Thyroid gland (tissue), 4 donors: Measurements from ENCODE around the gene PRODH. TPM values are rescaled to one million over a fixed set of nuclear protein-coding genes. Genes with fewer than 3 reads are reported as not detected.
"Not testable (repeated sequence)": the region's sequence is repeated elsewhere in the genome, so short reads cannot be mapped to it uniquely, and the experiment has no call there.

Source experiments
- DNase-seq, 2 donors: peaks; one replicate each; pipeline ENCODE4 v3.0.0-alpha.2; 2019
- H3K27ac ChIP-seq, 3 donors: fragments of 200-600 bp; sonication (generic); 1 replicate in 2 of 3; 2 replicates in 1 of 3; pipeline ENCODE4 v1.5.1; 2016 to 2019; ENCODE audit warnings: mild to moderate bottlenecking in 1 of 3, moderate library complexity in 1 of 3
- H3K27me3 ChIP-seq: fragments of 200-600 bp; sonication (generic); one replicate; pipeline ENCODE4 v1.5.1; 2019
- H3K36me3 ChIP-seq, 2 donors: fragments of 200-600 bp; sonication (generic); one replicate each; pipeline ENCODE4 v1.5.1; 2016 to 2019
- H3K4me1 ChIP-seq, 2 donors: fragments of 200-600 bp; sonication (generic); one replicate each; pipeline ENCODE4 v1.5.1; 2017 to 2019
- H3K4me3 ChIP-seq, 3 donors: fragments of 200-600 bp; sonication (generic); replicated peaks in 1 of 3; 1 replicate in 2 of 3; 2 replicates in 1 of 3; pipeline ENCODE4 v1.5.1; 2016; ENCODE audit warnings: mild to moderate bottlenecking in 1 of 3
- H3K9me3 ChIP-seq: fragments of 200-600 bp; sonication (generic); one replicate; pipeline ENCODE4 v1.5.1; 2017
- POLR2A ChIP-seq, 2 donors: fragments of 450-650 bp; IDR thresholded peaks; one replicate each; pipeline ENCODE4 v1.6.1; 2017; ENCODE audit warnings: antibody characterized with exemption in 2 of 2, mild to moderate bottlenecking in 2 of 2, moderate library complexity in 1 of 2
- WGBS, 2 donors: methylation state at CpG; one replicate each; pipeline ENCODE4 v1.1.5; 2017; 5-methylcytosine and 5-hydroxymethylcytosine counted together
- intact Hi-C: fragments of 100-400 bp; cut with DNase I; formaldehyde crosslinking; loops from one replicate; pipeline ENCODE4 v1.15.1; 2023
- total RNA-seq, 4 donors: library from RNA; depleted of rRNA; stranded (reverse); fragments of >200 nt; gene quantifications; one replicate each; pipeline ENCODE4 v1.2.3, GENCODE V29; 2016
- TF ChIP-seq, protein P1 (sequence below), 6 experiments: fragments of 200-600 bp in 3 of 6; fragments of 450-650 bp in 3 of 6; sonication (generic) in 3 of 6; IDR thresholded peaks; one replicate each; pipeline ENCODE4 v1.5.1; 2016 to 2019; ENCODE audit warnings: antibody characterized with exemption in 6 of 6, mild to moderate bottlenecking in 2 of 6, inconsistent platforms in 1 of 6, moderate library complexity in 1 of 6

Gene PRODH
- total RNA-seq, 4 donors from 2014 or later = 1.6 to 10.2 (median 5.2) TPM

DNA sequence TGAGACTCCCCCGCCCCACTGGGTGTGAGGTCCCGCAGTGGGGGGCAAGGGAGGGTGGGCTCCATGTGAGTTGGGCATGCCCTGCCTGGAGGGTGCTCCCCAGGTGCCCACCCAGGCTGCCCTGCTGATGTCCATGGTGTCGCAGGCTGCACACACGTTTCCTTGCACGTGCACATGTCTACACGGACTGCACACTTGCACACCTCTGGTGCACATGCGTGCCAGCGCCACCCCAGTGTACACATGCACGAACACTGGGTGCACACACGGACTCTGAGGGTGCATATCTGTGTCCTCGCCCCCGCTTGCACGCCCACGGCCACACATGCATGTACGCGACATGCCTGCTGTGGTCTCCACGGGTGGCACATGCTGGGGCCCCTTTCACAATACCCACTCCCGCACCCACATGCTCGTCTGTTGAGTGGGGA lies 35.2 kb upstream of the PRODH start:
- no peak for DNase-seq
- intact Hi-C loops = no loop called here
- no peak overlapping the region for H3K27ac ChIP-seq
- H3K27me3 ChIP-seq = no peaks in the 10 kb centered on the region
- TF ChIP-seq POLR2A (IDR thresholded peaks at IDR 0.05) = no peak
- TF ChIP-seq, protein P1, sequence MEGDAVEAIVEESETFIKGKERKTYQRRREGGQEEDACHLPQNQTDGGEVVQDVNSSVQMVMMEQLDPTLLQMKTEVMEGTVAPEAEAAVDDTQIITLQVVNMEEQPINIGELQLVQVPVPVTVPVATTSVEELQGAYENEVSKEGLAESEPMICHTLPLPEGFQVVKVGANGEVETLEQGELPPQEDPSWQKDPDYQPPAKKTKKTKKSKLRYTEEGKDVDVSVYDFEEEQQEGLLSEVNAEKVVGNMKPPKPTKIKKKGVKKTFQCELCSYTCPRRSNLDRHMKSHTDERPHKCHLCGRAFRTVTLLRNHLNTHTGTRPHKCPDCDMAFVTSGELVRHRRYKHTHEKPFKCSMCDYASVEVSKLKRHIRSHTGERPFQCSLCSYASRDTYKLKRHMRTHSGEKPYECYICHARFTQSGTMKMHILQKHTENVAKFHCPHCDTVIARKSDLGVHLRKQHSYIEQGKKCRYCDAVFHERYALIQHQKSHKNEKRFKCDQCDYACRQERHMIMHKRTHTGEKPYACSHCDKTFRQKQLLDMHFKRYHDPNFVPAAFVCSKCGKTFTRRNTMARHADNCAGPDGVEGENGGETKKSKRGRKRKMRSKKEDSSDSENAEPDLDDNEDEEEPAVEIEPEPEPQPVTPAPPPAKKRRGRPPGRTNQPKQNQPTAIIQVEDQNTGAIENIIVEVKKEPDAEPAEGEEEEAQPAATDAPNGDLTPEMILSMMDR (IDR thresholded peaks at IDR 0.05) = no peak
- 80 to 83% methylated on average over 15 to 16 of the region's 19 CpGs for WGBS, 2 donors
- H3K9me3 ChIP-seq = no peaks in the 10 kb centered on the region
- H3K36me3 ChIP-seq = no peaks in the 10 kb centered on the region
- no peak overlapping the region for H3K4me3 ChIP-seq
- peaks cover 0 to 4% of the 10 kb centered on the region in 2 donors for H3K4me1 ChIP-seq

DNA sequence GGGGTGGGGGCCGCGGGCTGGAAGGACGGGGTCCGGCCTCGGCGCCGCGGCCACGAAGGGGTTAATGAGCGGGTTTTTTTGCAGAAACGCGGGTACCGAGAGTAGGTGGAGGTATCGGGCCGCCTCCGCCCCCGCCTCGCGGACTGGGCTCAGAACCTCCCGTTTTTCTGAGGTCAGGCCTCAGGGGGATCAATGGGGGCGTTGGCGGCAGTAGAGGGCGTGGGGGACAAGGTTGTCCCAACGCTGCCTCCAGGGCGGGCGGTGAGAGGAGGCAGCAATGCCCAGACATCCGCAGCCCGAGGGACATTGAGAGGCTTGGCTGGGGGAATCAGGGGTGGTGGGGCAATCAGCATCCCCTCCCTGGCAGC lies 34.8 kb upstream of the PRODH start:
- Histone ChIP-seq H3K27ac (no peak overlapping the region), H3K9me3 (no peaks in the 10 kb centered on the region), H3K4me3 (peak overlapping the region in 1 of 3 donors; percentile 38), H3K36me3 (no peaks in the 10 kb centered on the region), H3K27me3 (no peaks in the 10 kb centered on the region), H3K4me1 (peaks cover 0 to 4% of the 10 kb centered on the region in 2 donors)
- 0% methylated on average over 4 of the region's 28 CpGs; no CpG with 5 or more reads in 1 of the 2 donors for WGBS, 2 donors
- intact Hi-C loops = no loop called here
- TF ChIP-seq POLR2A (IDR thresholded peaks at IDR 0.05) = no peak
- TF ChIP-seq, protein P1 (IDR thresholded peaks at IDR 0.05) = no peak
- no peak for DNase-seq

DNA sequence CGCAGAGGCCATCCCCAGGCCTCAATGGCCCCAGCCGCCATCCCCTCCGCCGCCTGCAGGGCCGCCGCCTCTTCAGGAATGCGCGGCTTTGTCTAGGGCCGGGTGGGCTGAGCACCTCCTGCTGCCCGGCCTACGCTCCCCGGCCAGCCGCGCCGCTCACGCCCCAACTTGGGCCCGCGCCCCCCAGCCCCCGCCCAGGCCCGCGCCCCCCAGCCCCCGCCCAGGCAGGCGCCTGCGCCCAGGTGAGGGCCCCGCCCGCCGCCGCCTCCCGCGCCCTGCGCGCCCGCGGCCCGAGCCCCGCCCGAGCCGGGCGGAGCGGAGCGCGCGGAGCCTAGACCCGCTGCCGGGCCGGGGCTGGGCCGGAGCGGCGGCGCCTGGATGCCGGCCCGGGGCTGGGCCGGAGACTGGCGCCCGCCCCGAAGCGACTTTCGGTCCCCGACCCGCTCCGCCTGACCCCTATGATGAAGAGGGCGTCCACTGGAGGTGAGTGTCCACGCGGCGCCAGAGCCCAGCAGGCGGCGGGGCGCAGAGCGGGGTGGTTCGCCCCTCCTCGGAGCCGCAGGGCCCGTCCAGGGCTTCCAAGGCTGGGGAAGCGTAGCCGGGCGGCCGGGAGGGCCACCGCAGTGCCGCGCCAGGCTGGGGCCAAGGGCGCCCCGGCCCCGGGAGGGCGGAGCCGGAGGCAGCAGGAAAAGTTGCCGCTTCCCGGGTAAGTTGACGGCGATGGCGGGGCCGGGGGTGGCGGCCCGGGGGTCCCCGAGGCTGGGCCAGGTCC lies 34.3 kb upstream of the PRODH start:
- DNase-seq = peak; percentile 35 to 43
- no peaks in the 10 kb centered on the region for H3K27me3 ChIP-seq
- H3K36me3 ChIP-seq = no peaks in the 10 kb centered on the region
- peaks cover 0 to 4% of the 10 kb centered on the region in 2 donors for H3K4me1 ChIP-seq
- no peak for TF ChIP-seq POLR2A (IDR thresholded peaks at IDR 0.05)
- TF ChIP-seq, protein P1 (IDR thresholded peaks at IDR 0.05) = peak in 1 of 6 experiments; percentile 9
- intact Hi-C loops = no loop called here
- 0% methylated on average over 2 to 9 of the region's 94 CpGs for WGBS, 2 donors
- H3K27ac ChIP-seq = no peak overlapping the region
- no peaks in the 10 kb centered on the region for H3K9me3 ChIP-seq
- H3K4me3 ChIP-seq = peak overlapping the region in 2 of 3 donors; percentile 5 to 38

DNA sequence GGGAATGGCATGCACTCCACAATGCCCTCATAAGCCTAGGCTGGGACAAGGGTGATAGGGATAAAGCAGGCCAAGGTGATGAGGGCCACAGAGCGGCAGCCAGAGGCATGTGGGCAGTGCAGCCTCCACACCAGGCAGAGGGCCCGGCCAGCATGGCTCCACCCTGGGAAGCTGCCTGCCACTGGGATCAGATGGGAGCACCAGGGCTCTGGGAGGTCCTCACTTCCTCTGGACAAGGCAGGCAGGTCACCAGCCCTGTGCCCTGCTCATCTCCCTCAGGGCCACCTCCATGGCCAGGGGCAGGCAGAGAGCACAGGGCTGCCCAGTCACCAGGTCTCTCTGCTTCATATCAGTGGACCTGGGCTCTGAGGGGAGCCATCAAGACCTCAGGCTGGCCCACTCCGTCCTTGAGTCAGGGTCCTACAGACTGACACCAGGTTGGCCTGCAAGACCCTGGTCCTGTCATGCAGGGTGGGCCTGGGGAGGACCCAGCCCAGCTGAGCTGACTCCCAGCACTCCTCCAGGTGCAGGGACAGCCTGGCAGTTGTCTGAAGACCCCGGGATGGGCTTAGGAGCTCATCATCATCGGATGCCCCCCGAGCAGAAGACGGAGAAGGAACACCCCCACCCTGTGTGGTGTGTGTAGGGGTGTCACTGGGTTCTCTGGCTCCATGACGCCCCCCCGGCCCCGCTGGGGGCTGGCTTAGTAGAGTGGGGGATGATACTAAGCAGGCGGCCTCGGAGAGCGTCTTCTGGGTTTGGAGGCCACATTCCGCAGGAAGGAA lies 33.3 kb upstream of the PRODH start:
- DNase-seq, H3K4me1 ChIP-seq, H3K9me3 ChIP-seq, H3K27me3 ChIP-seq, intact Hi-C loops, H3K27ac ChIP-seq, H3K36me3 ChIP-seq, H3K4me3 ChIP-seq: not testable (repeated sequence)
- WGBS, 2 donors = 87% methylated on average over 4 to 13 of the region's 14 CpGs

DNA sequence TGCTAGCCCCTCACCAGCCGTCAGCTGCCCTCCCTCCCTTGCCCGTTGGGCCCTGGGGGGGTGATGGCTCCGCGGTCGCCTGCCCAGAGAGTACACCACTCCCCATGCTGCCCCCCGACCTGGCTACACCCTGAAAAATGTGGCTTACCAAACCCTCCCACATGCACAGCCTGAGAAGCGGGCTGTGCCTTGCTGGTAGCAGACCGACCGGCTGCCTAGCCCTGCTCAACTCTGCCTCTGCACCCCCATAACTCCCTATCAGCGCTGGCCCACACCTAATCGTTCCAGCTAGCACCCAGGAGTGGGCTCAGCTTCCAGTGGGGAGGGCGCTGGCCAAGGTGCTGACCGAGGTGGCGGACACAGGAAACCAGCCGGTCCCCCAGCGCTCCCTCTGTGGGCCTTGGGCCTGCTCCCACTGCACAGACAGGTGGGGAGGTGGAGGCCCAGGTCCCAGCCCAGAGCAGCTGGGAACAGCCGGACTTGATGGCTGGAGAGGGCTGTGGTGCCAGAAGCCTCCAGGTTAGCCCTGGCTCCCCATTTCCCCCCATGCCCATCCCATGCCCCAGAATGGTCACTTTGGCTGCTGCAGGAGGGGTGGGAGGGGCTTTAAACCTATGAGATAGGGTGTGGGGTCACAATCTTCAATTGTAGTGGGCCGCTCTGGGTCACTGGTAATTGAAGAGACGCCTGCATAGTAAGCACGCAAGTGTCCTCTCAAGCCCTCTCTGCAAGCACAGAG lies 32.1 kb upstream of the PRODH start:
- peak; percentile 65 to 67 for DNase-seq
- H3K4me1 ChIP-seq = peaks cover 0 to 4% of the 10 kb centered on the region in 2 donors
- 23 to 38% methylated on average over 4 to 12 of the region's 20 CpGs for WGBS, 2 donors

DNA sequence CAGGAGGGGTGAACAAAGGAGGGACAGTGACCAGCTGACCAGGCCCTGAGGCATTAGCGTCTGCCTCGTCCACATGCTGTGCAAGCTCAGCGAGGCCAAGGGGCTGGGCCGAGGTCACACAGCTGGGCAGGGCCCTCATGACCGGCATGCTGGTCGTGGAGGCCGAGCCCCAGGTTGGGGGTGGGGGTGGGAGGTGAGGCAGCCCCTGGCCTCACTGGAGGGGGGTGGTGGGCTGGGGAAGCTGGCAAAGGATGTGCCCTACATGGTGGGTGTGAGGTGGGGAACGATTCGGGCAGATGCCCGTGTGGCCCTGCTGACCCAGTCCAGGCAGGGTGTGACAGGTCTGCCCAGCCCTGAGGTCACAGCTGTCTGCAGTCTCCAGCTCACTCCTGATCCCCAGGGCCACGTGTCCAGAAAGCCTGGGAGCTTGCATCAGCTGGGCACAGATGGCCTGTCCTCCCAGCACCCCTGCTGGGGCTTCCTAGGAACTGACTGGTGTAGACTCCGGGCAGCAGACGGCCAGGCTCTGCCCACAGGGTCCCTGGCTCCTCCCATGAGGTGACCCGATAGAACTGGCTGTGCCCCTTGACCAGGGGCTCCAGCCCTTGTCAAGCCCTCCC lies 31.4 kb upstream of the PRODH start:
- H3K36me3 ChIP-seq, H3K4me1 ChIP-seq, intact Hi-C loops, H3K9me3 ChIP-seq, H3K27me3 ChIP-seq, H3K27ac ChIP-seq, H3K4me3 ChIP-seq, DNase-seq: not testable (repeated sequence)
- WGBS, 2 donors = 66 to 83% methylated on average over 4 to 11 of the region's 14 CpGs

More for the DNA sequence above, 32.1 kb upstream of the PRODH start:
- Histone ChIP-seq H3K27me3 (no peaks in the 10 kb centered on the region), H3K4me3 (no peak overlapping the region), H3K27ac (no peak overlapping the region), H3K9me3 (no peaks in the 10 kb centered on the region), H3K36me3 (no peaks in the 10 kb centered on the region)
- intact Hi-C loops = no loop called here
- TF ChIP-seq, protein P1 (IDR thresholded peaks at IDR 0.05) = no peak
- TF ChIP-seq POLR2A (IDR thresholded peaks at IDR 0.05) = no peak
